OCI-LY7 (cell line): ENCODE measurements around the gene SPRR1A. TPM values are rescaled to one million over a fixed set of nuclear protein-coding genes. Genes with fewer than 3 reads are reported as not detected.

Source experiments
- BruUV-seq: library from RNA; stranded (reverse); fragments of 400-500 nt; replicated peaks from 2 replicates; lab custom pipeline; 2021; lab: Mats Ljungman, UMichigan
- CTCF ChIA-PET: fragments of 300-600 bp; sonication (Branson Sonifier 250); formaldehyde crosslinking; loops from one replicate; lab custom pipeline; 2022; ENCODE audit warnings: antibody characterized with exemption; ENCODE audit not compliant: unreplicated experiment; lab: Charles Lee
- POLR2A ChIA-PET: fragments of 300-600 bp; sonication (Branson Sonifier 250); formaldehyde crosslinking; loops from one replicate; lab custom pipeline; 2022; ENCODE audit warnings: antibody characterized with exemption; lab: Charles Lee
- DNase-seq: peaks from one replicate; pipeline ENCODE4 v3.0.0-alpha.2; 2015; ENCODE audit warnings: low spot score
- H2AFZ ChIP-seq: fragments of 200-600 bp; sonication (generic), shearing (Covaris generic); 2 replicates; pipeline ENCODE4 v1.6.1; 2014; ENCODE audit warnings: mild to moderate bottlenecking, antibody characterized with exemption, low read length, moderate library complexity
- H3K27ac ChIP-seq: fragments of 200-600 bp; sonication (generic); 2 replicates; pipeline ENCODE4 v1.5.1; 2014; ENCODE audit warnings: mixed run types, low read depth, mild to moderate bottlenecking, moderate library complexity, low read length, inconsistent platforms; ENCODE audit not compliant: poor library complexity, severe bottlenecking
- H3K36me3 ChIP-seq: fragments of 200-600 bp; sonication (generic); 2 replicates; pipeline ENCODE4 v1.6.1; 2014; ENCODE audit warnings: mild to moderate bottlenecking, antibody characterized with exemption, low read length, moderate library complexity, mixed read lengths; ENCODE audit not compliant: insufficient read depth
- H3K4me1 ChIP-seq: fragments of 200-600 bp; sonication (generic); 2 replicates; pipeline ENCODE4 v1.5.1; 2014; ENCODE audit warnings: mild to moderate bottlenecking, low read length; ENCODE audit not compliant: insufficient read depth, poor library complexity, severe bottlenecking
- H3K4me2 ChIP-seq: fragments of 200-600 bp; sonication (generic); 2 replicates; pipeline ENCODE4 v1.6.1; 2014; ENCODE audit warnings: mild to moderate bottlenecking, low read length
- H3K4me3 ChIP-seq: fragments of 200-600 bp; sonication (generic); 2 replicates; pipeline ENCODE4 v1.5.1; 2014; ENCODE audit warnings: mild to moderate bottlenecking, low read depth, low read length; ENCODE audit not compliant: poor library complexity, severe bottlenecking
- H3K79me2 ChIP-seq: fragments of 200-600 bp; sonication (generic); 2 replicates; pipeline ENCODE4 v1.6.1; 2016; ENCODE audit warnings: low read depth, mild to moderate bottlenecking, low read length, moderate library complexity, mixed read lengths; ENCODE audit not compliant: insufficient read depth
- H3K9me2 ChIP-seq: fragments of 200-600 bp; sonication (generic); 2 replicates; pipeline ENCODE4 v1.6.1; 2016; ENCODE audit warnings: mild to moderate bottlenecking, low read length, mixed read lengths; ENCODE audit not compliant: insufficient read depth
- H3K9me3 ChIP-seq: fragments of 200-600 bp; sonication (generic); 2 replicates; pipeline ENCODE4 v1.6.1; 2014; ENCODE audit warnings: mild to moderate bottlenecking, mixed run types, low read length, mixed read lengths
- H4K20me1 ChIP-seq: fragments of 200-600 bp; sonication (generic); 2 replicates; pipeline ENCODE4 v1.6.1; 2014; ENCODE audit warnings: mild to moderate bottlenecking, antibody characterized with exemption, low read length, moderate library complexity, mixed read lengths; ENCODE audit not compliant: insufficient read depth
- CTCF ChIP-seq: fragments of 200-600 bp; sonication (generic); conservative IDR thresholded peaks from 2 replicates; pipeline ENCODE4 v1.5.1; 2014; ENCODE audit warnings: mild to moderate bottlenecking, antibody characterized with exemption, low read length, moderate library complexity, mixed read lengths
- EZH2phosphoT487 ChIP-seq: fragments of 200-600 bp; sonication (generic); IDR thresholded peaks from 2 replicates; pipeline ENCODE4 v1.6.1; 2018; ENCODE audit warnings: low read depth, borderline replicate concordance, mild to moderate bottlenecking, mixed run types, antibody characterized with exemption, low read length, moderate library complexity, mixed read lengths
- intact Hi-C: fragments of 100-400 bp; cut with micrococcal nuclease; formaldehyde crosslinking; loops from one replicate; pipeline ENCODE4 v1.10.0; 2022; ENCODE audit not compliant: unreplicated experiment
- total RNA-seq, 2 experiments: library from RNA; depleted of rRNA in 1 of 2; stranded (reverse); fragments of >200 nt in 1 of 2; shearing (Covaris generic) in 1 of 2; gene quantifications; 2 replicates each; pipeline ENCODE4 v1.2.3, GENCODE V29; 2014 to 2022

Gene SPRR1A
- total RNA-seq, 2 experiments from 2014 or later: not detected

- DNase-seq: no peak
- no peak overlapping the region for H2AFZ ChIP-seq
- H3K9me2 ChIP-seq: no peaks in the 10 kb centered on the region
- intact Hi-C loops: no loop called here
- no peaks in the 10 kb centered on the region for H3K79me2 ChIP-seq
- no TSS peak for BruUV-seq
- no peak overlapping the region for H3K4me2 ChIP-seq
- ChIA-PET POLR2A (no interaction called here), CTCF (no interaction called here)
- H3K36me3 ChIP-seq: no peaks in the 10 kb centered on the region
- no peaks in the 10 kb centered on the region for H3K4me1 ChIP-seq
- H3K9me3 ChIP-seq: no peaks in the 10 kb centered on the region
- no peak overlapping the region for H3K27ac ChIP-seq
- no peak overlapping the region for H3K4me3 ChIP-seq
- H4K20me1 ChIP-seq: no peaks in the 10 kb centered on the region
- no peak for TF ChIP-seq CTCF
- no peak for TF ChIP-seq EZH2phosphoT487
These were observed 6.3 kb upstream of the SPRR1A start for GRCh38 chr1:152977614-152978013.

- CTCF ChIA-PET: no interaction called here
- Histone ChIP-seq H3K79me2 (no peaks in the 10 kb centered on the region), H3K27ac (no peak overlapping the region), H3K9me3 (no peaks in the 10 kb centered on the region), H2AFZ (no peak overlapping the region), H3K4me2 (no peak overlapping the region), H3K4me1 (no peaks in the 10 kb centered on the region), H3K4me3 (no peak overlapping the region), H3K9me2 (no peaks in the 10 kb centered on the region), H4K20me1 (no peaks in the 10 kb centered on the region), H3K36me3 (no peaks in the 10 kb centered on the region)
- intact Hi-C loops: no loop called here
- no peak for DNase-seq
- POLR2A ChIA-PET: no interaction called here
- TF ChIP-seq EZH2phosphoT487 (no peak), CTCF (no peak)
- BruUV-seq: no TSS peak
These were observed 3.2 kb upstream of the SPRR1A start for GRCh38 chr1:152980676-152981075.

- intact Hi-C loops: no loop called here
- Histone ChIP-seq H3K27ac (no peak overlapping the region), H3K4me1 (no peaks in the 10 kb centered on the region), H3K4me3 (no peak overlapping the region), H3K9me2 (no peaks in the 10 kb centered on the region), H3K9me3 (no peaks in the 10 kb centered on the region), H4K20me1 (no peaks in the 10 kb centered on the region), H3K4me2 (no peak overlapping the region), H3K36me3 (no peaks in the 10 kb centered on the region), H2AFZ (no peak overlapping the region), H3K79me2 (no peaks in the 10 kb centered on the region)
- no peak for DNase-seq
- POLR2A ChIA-PET: no interaction called here
- CTCF ChIA-PET: no interaction called here
- BruUV-seq: no TSS peak
- TF ChIP-seq CTCF (no peak), EZH2phosphoT487 (no peak)
These were observed 2.6 kb upstream of the SPRR1A start for GRCh38 chr1:152981146-152981871.
